AG10803 (cell line): ENCODE data around the gene CHI3L1.

Experiments used
- DNase-seq: peaks from one replicate; pipeline ENCODE4 v3.0.0; 2010; ENCODE audit warnings: low read depth
- H3K4me3 ChIP-seq: 2 replicates; pipeline ENCODE4 v1.5.1; 2011; ENCODE audit warnings: mild to moderate bottlenecking, low read length, control low read depth
- TF ChIP-seq, protein P1 (sequence below): conservative IDR thresholded peaks from 2 replicates; pipeline ENCODE4 v1.5.1; 2011; ENCODE audit warnings: mild to moderate bottlenecking, low read length, control low read depth, inconsistent platforms

The CHI3L1 gene

GRCh38 chr1:203156280-203156679 lies 30.2 kb downstream of the CHI3L1 start:
- TF ChIP-seq, protein P1, sequence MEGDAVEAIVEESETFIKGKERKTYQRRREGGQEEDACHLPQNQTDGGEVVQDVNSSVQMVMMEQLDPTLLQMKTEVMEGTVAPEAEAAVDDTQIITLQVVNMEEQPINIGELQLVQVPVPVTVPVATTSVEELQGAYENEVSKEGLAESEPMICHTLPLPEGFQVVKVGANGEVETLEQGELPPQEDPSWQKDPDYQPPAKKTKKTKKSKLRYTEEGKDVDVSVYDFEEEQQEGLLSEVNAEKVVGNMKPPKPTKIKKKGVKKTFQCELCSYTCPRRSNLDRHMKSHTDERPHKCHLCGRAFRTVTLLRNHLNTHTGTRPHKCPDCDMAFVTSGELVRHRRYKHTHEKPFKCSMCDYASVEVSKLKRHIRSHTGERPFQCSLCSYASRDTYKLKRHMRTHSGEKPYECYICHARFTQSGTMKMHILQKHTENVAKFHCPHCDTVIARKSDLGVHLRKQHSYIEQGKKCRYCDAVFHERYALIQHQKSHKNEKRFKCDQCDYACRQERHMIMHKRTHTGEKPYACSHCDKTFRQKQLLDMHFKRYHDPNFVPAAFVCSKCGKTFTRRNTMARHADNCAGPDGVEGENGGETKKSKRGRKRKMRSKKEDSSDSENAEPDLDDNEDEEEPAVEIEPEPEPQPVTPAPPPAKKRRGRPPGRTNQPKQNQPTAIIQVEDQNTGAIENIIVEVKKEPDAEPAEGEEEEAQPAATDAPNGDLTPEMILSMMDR = no peak
- H3K4me3 ChIP-seq = no peak overlapping the region
- DNase-seq = no peak

GRCh38 chr1:203153989-203154821 lies 32.3 kb downstream of the CHI3L1 start:
- DNase-seq = peak; percentile 29
- TF ChIP-seq, protein P1 = no peak
- H3K4me3 ChIP-seq = no peak overlapping the region

DNA sequence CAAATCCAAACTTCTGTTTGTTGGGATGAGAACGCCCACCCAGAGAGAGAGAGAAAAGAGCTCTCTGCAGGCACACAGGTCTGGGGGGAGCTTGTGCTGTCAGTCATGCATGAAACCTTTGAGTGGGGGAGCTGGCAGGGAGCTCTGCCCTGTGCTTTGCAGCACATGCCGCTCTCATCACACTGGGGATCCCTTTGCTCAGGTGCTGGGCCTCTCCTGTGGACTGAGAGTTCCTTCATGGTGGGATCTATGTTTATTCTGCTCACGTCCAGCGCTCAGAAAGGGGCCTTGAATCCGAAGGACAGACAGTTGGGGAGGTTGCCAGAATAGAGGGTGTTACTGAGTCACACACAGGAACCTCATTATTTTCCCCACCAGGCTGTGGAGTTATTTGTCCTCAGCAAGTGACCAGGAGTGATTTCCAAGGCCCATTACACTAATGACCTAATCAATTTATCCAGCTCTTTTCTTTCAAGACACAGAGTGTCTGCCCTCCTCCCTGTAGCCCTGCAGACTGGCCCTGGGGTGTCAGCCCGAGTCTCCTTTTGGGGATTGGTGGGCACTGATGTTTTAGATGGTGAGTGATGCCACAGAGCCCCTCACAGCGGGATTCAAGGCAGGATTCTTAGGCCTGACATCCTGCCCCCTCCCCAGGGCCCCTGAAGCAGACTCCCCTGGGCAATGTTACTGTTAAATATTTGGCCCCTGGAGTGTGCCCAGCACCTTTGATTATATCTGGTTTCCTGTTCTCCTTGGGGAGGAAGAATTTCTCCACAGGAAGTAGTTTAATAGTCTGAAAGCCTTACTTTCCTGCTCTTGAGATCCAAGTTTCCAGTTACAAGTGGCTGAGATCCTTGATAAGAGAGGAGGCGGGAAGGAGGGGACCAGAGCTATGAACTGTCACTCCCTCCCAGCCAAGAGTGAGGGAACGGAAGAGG lies 33.2 kb downstream of the CHI3L1 start:
- DNase-seq = no peak
- no peak overlapping the region for H3K4me3 ChIP-seq

GRCh38 chr1:203152158-203153034 lies 34.1 kb downstream of the CHI3L1 start:
- H3K4me3 ChIP-seq = no peak overlapping the region
- TF ChIP-seq, protein P1 = no peak
- DNase-seq = peak; percentile 30

More for the DNA sequence above, 33.2 kb downstream of the CHI3L1 start:
- TF ChIP-seq, protein P1 = no peak

GRCh38 chr1:203151362-203152157 lies 34.9 kb downstream of the CHI3L1 start:
- no peak overlapping the region for H3K4me3 ChIP-seq
- DNase-seq = no peak

More at GRCh38 chr1:203151362-203152157, 34.9 kb downstream of the CHI3L1 start:
- TF ChIP-seq, protein P1 = no peak
